ENCODE data around the gene NIPAL3.

The NIPAL3 gene

GRCh38 chr1:24425441-24425840, 9.8 kb downstream of the NIPAL3 start (continued):
- no peak for TF ChIP-seq ZFP30 (CRISPR knock-in tag; IDR thresholded peaks at IDR 0.05)

GRCh38 chr1:24425922-24426321, 10.3 kb downstream of the NIPAL3 start:
- TF ChIP-seq TCF4 (CRISPR knock-in tag; IDR thresholded peaks at IDR 0.05; ENCODE audit: borderline replicate concordance): no peak
- no peak for TF ChIP-seq ZNF8 (CRISPR knock-in tag; IDR thresholded peaks at IDR 0.05)
- TF ChIP-seq ARNTL (CRISPR knock-in tag; IDR thresholded peaks at IDR 0.05; ENCODE audit: borderline replicate concordance, low read depth): no peak
- TF ChIP-seq TSHZ2 (CRISPR knock-in tag; IDR thresholded peaks at IDR 0.05): no peak
- no peak for TF ChIP-seq OSR1 (CRISPR knock-in tag; IDR thresholded peaks at IDR 0.05)
- TF ChIP-seq ZNF70 (CRISPR knock-in tag; IDR thresholded peaks at IDR 0.05): no peak
- TF ChIP-seq GLIS3 (CRISPR knock-in tag; IDR thresholded peaks at IDR 0.05): no peak
- no peak for TF ChIP-seq ISL1 (CRISPR knock-in tag; IDR thresholded peaks at IDR 0.05)
- TF ChIP-seq POU6F1 (CRISPR knock-in tag; IDR thresholded peaks at IDR 0.05; ENCODE audit: borderline replicate concordance, low read depth): no peak
- no peak for TF ChIP-seq PATZ1 (CRISPR knock-in tag; IDR thresholded peaks at IDR 0.05; ENCODE audit: borderline replicate concordance)
- TF ChIP-seq SNAI2 (CRISPR knock-in tag; IDR thresholded peaks at IDR 0.05): no peak
- no peak for TF ChIP-seq ZNF565 (CRISPR knock-in tag; conservative IDR thresholded peaks at IDR 0.05; ENCODE audit: low read depth)
- TF ChIP-seq ZFP3 (CRISPR knock-in tag; IDR thresholded peaks at IDR 0.05): no peak
- TF ChIP-seq TOX (CRISPR knock-in tag; IDR thresholded peaks at IDR 0.05; ENCODE audit: borderline replicate concordance): no peak
- no peak for TF ChIP-seq CSRNP3 (CRISPR knock-in tag; IDR thresholded peaks at IDR 0.05)
- TF ChIP-seq RARB (CRISPR knock-in tag; IDR thresholded peaks at IDR 0.05): no peak
- no peak for ATAC-seq

- ATAC-seq: no peak
Measured at GRCh38 chr1:24426744-24427544, 11.3 kb downstream of the NIPAL3 start.

More at GRCh38 chr1:24426744-24427544, 11.3 kb downstream of the NIPAL3 start:
- TF ChIP-seq SNAI2 (CRISPR knock-in tag; IDR thresholded peaks at IDR 0.05): no peak
- no peak for TF ChIP-seq GLIS3 (CRISPR knock-in tag; IDR thresholded peaks at IDR 0.05)
- TF ChIP-seq PPARA (CRISPR knock-in tag; IDR thresholded peaks at IDR 0.05; ENCODE audit: borderline replicate concordance): no peak
- no peak for TF ChIP-seq ARNTL (CRISPR knock-in tag; IDR thresholded peaks at IDR 0.05; ENCODE audit: borderline replicate concordance, low read depth)
- TF ChIP-seq CSRNP3 (CRISPR knock-in tag; IDR thresholded peaks at IDR 0.05): no peak
- TF ChIP-seq RARB (CRISPR knock-in tag; IDR thresholded peaks at IDR 0.05): no peak
- TF ChIP-seq BACH2 (CRISPR knock-in tag; IDR thresholded peaks at IDR 0.05; ENCODE audit: borderline replicate concordance): no peak
- no peak for TF ChIP-seq TSHZ2 (CRISPR knock-in tag; IDR thresholded peaks at IDR 0.05)
- TF ChIP-seq ZNF8 (CRISPR knock-in tag; IDR thresholded peaks at IDR 0.05): no peak
- no peak for TF ChIP-seq CREB5 (CRISPR knock-in tag; IDR thresholded peaks at IDR 0.05; ENCODE audit: low read depth)
- TF ChIP-seq ISL1 (CRISPR knock-in tag; IDR thresholded peaks at IDR 0.05): no peak
